GM18907 (cell line): Measurements from ENCODE around the gene ASXL3.

ENCODE experiments used
- ATAC-seq: cut with Tn5 transposase; IDR thresholded peaks from one replicate; pipeline ENCODE4 v1.9.1; 2021; ENCODE audit warnings: mild to moderate bottlenecking, moderate library complexity; ENCODE audit not compliant: unreplicated experiment

Gene ASXL3

DNA sequence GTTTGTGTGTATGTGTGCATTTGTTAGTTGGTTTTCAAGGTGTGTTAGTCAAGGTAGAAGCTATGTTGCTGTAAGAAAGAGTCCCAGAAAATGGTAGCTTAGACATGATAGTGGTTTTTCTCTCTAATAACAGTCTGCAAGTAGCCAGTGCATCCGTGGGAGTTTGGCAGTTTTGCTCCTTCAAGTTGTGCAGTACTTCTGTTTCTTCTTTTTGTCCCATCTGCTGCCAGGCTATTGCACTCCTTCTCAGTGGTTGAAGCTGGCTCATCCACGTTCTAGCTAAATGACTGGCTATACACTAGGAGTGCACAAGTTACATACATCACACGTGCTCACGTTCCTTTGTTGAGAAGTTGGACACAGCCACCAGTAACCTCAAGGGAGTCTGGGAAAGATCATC lies 134.7 kb downstream of the ASXL3 start:
- no peak for ATAC-seq

DNA sequence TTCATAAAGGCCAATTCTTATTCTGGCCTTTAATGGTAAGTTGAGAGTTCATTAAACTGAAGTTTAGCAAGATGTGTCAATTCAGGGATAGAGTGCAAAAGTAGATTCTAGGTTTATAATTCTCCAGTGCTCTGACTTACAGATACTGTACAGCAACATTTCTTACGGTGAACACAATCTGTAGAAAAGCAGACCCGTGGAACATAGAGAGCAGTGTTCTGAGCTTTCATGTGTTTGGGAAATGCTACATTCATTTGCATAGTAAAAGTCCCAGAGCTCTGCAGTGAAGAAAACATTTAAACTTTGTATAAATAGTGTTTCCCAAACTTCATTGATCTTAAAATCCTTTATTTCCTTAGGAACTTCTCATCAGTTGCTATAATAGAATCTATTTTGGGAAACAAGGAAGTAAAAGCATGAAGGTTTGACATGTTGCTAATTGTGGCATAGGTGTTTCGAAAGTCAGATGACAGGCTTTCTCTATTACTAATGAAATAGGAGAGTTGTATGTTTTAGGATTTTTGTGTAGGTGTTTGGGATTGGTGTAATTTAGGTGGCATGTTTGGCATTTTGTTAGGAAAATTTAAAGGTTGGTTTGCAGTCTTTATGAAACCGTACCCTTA lies 138.2 kb downstream of the ASXL3 start:
- no peak for ATAC-seq

DNA sequence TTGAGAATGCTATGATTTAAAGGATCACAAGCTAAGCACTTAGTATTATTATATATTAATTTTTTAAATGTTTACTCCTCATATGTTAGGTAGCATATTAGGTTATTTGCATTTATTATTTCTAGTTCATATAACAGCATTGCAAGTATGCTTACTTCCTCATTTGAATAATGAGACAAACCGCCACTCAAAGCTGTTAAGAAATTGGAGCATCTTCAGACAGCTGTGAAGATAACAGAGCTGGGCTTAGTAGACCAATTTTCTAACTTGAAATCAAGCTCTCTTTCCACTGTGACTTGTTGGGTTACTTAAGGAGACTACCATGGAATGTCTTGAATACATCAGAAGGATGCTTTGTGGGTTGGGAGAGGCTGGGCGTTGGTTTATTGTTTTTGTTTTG lies 139.3 kb downstream of the ASXL3 start:
- ATAC-seq: no peak

DNA sequence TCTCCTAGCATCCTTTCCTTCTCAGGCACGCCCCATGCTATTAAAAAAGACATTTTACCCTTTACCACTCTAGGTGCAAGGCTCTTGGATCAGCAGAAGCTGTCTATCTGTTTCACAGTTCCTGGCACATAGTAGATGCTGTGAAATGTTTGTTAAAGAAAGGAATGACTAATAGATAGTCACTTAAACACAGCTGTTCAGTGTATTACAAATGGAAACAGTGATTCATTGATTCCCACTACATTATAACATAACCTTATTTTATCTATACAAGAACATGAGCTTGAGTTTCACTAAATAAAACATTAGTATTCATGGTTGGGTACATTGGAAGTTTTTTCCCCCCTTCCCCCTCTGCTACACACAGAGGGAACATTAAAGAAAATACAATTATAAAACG lies 142.1 kb downstream of the ASXL3 start:
- no peak for ATAC-seq

DNA sequence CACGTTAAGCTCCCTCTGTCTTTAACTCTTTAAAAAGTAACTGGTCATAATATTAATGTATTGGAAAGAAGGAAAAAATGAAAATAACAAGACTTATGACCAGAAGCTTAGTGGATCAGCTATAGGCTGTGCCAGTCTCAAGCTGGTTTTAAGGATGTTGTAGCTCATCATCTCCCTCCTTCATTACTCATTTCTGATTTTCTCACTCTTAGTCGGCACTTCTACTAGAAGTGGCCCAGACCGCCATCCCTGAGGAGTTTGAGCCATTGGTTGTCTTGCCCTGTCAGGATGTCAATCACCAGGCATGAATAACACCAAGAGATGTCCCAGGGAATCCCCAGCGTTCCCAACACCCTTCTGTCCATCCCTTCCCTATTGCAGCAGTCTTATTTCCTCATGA lies 151.5 kb downstream of the ASXL3 start:
- peak; percentile 62 for ATAC-seq

DNA sequence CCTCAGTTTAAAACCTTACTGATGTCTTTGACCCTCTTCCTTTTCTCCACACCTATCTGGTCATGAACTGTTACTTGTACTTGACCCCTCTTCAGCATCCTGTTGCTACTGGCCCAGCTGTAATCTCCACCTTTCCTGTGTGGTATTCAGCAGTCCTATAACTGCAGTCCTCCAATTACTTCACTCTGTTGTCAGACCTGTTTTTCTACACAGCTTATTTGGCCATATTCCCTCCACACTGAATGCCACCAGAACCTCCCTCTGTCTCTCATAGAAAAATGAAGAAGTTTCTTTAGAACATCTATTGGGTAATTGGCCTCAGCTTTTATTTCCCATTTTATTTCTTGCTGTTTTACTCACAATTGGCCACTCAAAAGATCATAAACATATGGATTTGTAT lies 155.4 kb downstream of the ASXL3 start:
- ATAC-seq: no peak

DNA sequence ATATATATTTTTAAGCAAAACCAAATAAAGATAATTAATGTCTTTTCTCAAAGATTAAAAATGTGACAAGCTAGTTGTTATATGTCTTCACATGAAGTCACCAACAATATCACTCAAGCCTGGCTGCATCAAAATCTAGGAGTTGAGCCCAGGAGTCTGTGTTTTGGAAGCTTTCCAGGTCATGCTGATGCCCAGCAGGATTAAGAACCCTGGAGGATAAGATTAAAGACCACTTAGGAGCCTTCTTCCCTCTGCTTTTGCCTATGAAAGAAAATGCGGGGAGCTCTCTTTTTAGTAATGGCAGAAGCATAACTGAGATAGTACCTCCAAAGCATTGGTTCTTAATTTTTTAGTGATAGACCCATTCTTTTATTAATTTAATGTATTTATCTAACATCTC lies 157.4 kb downstream of the ASXL3 start:
- ATAC-seq: no peak

DNA sequence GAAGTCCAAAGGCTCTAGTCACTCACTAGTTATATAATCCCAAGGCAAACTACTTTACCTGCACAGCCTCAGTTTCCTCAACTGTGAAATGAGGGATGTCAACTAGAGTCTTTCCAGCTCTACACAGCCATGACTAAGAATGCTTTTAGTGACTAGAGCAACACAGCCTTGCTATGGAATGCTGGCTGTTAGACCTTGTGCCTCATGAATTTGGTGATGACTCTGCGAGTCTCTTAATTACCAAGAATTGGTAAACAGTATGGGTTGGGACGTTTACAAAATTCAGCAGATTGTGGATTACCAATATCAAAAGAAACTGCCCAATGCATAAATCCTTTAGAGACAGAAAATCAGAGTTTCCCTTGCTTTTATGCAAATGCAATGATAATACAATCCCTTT lies 163.7 kb downstream of the ASXL3 start:
- no peak for ATAC-seq

DNA sequence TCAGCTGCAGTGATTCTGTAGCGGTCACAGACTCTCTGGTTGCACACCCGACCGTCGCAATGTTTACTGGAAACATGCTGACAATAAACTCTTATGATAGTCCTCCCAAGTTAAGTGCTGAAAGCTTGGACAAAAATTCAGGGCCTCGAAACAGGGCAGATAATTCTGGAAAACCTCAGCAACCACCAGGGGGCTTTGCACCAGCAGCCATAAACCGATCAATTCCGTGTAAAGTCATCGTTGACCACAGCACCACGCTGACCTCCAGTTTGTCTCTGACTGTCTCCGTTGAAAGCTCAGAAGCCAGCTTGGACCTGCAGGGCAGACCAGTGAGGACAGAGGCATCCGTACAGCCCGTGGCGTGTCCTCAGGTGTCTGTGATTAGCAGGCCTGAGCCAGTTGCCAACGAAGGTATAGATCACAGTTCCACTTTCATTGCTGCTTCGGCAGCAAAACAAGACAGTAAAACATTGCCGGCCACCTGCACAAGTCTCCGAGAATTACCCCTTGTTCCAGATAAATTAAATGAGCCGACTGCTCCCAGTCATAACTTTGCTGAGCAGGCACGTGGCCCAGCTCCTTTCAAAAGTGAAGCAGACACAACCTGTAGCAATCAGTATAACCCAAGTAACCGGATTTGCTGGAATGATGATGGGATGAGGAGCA lies 166.1 kb downstream of the ASXL3 start:
- no peak for ATAC-seq

DNA sequence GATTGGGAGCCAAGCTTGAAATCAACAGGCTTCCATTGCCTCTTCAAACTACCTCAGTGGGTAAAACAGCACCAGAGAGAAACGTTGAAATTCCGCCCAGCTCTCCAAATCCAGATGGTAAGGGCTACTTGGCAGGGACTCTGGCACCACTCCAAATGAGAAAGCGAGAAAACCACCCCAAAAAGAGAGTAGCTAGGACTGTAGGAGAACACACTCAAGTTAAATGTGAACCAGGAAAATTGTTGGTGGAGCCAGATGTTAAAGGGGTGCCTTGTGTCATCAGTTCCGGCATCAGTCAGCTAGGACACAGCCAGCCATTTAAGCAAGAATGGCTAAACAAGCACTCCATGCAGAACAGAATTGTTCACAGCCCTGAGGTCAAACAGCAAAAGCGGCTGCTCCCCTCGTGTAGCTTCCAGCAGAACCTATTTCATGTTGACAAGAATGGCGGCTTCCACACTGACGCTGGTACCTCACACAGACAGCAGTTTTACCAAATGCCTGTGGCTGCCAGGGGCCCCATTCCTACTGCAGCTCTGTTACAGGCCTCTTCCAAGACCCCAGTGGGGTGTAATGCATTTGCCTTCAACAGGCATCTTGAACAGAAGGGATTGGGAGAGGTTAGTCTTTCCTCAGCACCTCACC lies 167.3 kb downstream of the ASXL3 start:
- no peak for ATAC-seq

DNA sequence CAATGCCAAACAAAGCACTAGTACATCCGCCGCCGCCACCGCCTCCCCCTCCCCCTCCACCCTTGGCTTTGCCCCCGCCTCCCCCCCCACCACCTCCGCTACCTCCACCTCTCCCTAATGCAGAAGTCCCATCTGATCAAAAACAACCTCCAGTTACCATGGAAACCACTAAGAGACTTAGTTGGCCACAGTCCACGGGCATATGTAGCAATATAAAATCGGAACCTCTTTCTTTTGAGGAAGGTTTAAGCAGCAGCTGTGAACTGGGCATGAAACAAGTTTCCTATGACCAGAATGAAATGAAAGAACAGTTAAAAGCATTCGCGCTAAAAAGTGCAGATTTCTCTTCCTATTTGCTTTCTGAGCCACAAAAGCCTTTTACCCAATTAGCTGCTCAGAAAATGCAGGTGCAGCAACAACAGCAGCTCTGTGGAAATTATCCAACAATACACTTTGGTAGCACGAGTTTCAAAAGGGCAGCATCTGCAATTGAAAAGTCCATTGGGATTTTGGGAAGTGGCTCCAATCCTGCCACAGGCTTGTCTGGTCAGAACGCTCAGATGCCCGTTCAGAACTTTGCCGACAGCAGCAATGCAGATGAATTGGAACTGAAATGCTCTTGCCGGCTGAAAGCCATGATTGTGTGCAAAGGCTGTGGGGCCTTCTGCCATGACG lies 168.0 kb downstream of the ASXL3 start:
- ATAC-seq: no peak

DNA sequence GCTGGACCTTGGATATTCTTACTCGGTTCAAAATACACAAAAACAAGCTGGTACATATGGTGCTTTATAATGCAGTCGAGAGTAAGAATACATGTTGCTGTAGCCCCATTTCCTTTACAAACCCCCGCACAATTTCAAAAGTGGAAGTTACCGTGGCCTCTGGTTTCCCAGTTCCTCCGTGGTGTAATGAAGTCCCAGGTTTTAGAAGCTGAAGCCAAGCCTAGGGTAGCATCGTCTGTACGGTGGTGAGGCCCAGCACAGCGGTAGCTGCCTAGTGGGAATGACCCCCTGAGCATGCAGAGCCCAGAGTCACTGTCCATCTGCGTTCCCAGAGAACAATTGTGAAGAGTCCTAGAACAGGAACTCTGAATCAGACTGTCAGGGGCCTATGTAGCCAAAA lies 171.8 kb downstream of the ASXL3 start:
- ATAC-seq: no peak

DNA sequence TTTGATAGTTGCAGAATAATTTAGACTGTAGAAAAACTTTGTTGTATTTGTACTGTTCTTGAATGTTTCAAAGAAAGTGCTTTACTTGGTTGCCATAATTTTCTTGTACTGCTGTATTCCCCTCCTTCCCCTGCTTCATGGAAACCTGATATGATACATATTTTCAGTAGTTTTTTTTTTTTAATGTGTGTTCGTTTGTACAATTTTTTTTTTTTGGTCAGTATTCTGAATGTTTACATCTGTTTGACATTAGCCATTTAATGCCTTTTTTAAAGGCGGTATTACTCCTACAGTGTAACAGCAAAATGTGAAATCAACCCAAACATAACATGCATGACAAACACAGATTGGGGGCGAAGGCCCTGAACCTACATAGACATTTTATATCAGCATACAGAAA lies 172.3 kb downstream of the ASXL3 start:
- no peak for ATAC-seq

DNA sequence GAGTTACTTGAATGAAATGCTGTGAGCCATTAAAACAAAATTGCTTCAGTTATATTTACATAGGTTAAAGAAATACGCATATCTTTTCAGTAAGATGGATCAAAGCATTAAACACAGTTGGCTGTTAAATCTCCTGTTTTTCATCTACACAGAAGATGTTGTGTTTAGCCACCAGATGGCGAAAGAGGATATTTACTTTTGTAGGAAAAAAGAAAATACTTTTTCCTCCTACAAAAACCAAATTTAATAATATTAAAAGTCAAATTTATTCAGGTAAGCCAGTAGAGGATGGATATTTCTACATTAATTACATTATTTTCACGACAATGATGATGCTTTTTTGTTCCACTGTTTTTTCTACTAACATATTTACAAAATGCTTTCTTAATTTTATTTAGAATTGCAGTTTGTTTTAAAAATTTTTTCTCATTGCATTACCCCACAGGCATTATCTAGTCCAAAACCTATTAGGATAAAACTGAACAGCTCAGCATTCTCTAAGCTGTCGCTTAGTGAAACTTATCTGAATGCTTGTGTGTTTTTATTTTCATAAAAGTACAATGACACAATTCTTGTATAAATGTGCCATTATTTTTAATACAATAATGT lies 173.7 kb downstream of the ASXL3 start:
- ATAC-seq: no peak

DNA sequence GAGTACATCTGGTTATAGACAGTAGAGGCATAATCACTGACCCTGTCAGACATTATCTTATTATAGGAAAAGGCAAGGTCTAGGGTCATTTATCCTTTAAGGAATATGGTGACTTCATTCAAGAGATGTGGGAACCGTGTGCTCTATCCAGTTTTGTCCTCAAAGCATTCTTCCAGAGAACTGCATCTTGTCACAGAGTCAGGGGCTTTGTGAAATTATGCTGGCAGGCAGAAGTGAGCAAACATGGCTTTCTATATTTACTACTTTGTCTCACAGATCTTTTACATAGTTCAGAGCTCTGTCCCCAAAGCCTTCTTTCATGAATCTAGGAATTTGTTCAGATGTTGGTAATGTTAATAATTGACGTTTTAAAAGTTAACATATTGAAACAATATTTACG lies 177.4 kb downstream of the ASXL3 start:
- no peak for ATAC-seq

DNA sequence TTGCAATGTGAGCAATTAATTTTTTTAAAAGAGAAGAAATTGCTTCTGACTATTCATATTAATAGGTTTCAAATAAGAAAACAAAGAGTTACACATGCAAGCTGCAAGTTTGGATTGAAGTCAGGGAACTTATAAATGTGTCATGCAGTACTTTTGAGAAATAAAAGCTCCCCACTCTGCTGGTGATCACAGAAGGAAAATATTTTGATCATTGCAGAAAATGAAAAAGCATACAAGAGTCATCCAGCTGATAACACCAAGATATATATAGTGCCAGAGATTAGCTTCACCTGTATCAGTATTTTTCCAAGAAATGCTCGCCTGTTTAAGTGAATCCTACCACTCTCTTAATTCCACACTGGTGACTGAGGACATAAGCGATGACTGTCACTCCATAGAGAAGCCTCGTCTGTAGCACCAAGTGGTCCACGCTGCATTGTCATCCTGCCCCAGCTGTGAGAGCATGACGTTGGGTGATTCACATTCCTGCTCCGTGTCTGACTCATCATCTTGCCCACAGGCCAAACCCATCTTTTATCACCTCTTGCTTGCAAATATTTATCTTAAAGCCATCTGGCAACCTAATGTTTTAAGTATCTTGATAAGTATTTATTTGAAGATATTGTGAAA lies 178.0 kb downstream of the ASXL3 start:
- no peak for ATAC-seq

DNA sequence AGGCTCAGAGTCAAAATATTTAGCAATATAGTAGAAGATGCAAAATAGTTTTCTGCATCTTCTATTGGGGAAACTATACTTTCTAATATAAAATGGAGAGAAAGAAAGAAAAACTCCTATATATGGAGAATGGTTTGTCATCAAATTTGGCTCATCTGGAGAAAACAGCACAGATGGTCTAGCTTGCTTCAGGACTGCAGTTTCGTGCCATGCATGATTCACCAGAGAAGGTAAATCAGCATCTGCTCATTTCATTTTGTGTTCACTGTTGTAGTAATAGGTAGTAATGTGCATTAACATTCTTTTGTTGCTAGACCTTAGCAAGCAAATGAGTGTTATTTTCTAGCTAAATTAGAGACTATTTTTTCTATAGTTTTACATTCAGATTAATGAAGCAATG lies 179.0 kb downstream of the ASXL3 start:
- ATAC-seq: no peak

DNA sequence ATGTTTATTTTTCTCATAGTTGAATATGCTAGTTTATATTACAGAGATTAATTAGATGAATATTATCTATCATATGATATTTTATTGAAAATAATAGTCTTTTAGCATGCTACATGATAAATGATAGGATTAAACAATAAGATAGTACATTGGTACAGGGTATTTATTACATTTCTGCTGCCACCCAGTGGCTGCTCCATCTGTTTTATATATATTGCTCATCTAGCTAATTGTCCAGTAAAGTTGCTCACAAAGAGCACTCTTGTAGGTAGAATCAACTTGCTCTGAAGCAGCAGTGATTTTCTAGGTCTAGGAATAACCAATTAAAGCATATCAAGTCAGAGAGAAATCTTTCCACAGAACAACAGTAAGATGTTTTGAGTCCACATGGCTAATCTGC lies 183.3 kb downstream of the ASXL3 start:
- no peak for ATAC-seq

DNA sequence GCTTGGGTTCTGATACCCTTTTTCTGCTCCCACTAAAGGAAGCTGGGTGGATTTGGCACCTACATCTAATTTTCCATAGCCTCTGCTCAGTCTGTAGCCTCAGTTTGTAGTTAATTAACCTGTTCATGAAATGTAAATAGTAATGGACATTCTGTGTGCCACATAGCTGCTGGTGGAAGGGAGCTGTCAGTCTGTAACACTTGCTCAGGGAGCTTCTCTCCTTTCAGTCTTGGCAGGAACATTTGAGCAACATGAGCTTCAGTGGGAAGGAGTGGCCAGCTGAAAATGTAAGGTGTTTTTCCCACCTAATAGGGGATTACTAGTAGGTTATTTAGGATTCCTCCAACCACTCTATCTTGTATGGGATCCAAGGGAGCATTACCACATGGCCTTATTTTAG lies 203.4 kb downstream of the ASXL3 start:
- ATAC-seq: no peak
